Endothelial cell (in vitro differentiated cells): ENCODE data around the gene TENM3. TPM values are rescaled to one million over a fixed set of nuclear protein-coding genes. Genes with fewer than 3 reads are reported as not detected.

ENCODE experiments used
- DNase-seq: peaks from one replicate; pipeline ENCODE4 v3.0.0; 2021; ENCODE audit warnings: low spot score
- H3K27ac Mint-ChIP-seq: one replicate; pipeline ENCODE4 v1.8.0; 2021; ENCODE audit warnings: mixed read lengths, inconsistent platforms; ENCODE audit not compliant: unreplicated experiment
- H3K27me3 Mint-ChIP-seq: one replicate; pipeline ENCODE4 v1.8.0; 2021; ENCODE audit warnings: mild to moderate bottlenecking, moderate library complexity, mixed read lengths, inconsistent platforms; ENCODE audit not compliant: unreplicated experiment
- H3K36me3 Mint-ChIP-seq: one replicate; pipeline ENCODE4 v1.8.0; 2021; ENCODE audit warnings: mild to moderate bottlenecking, low read depth, mixed read lengths, inconsistent platforms; ENCODE audit not compliant: unreplicated experiment
- H3K4me1 Mint-ChIP-seq: one replicate; pipeline ENCODE4 v1.8.0; 2021; ENCODE audit warnings: mild to moderate bottlenecking, mixed read lengths, inconsistent platforms; ENCODE audit not compliant: unreplicated experiment
- H3K4me3 Mint-ChIP-seq: one replicate; pipeline ENCODE4 v1.8.0; 2021; ENCODE audit warnings: mild to moderate bottlenecking, mixed read lengths, inconsistent platforms; ENCODE audit not compliant: unreplicated experiment
- H3K9me3 Mint-ChIP-seq: one replicate; pipeline ENCODE4 v1.8.0; 2021; ENCODE audit warnings: mixed read lengths, inconsistent platforms; ENCODE audit not compliant: unreplicated experiment
- CTCF ChIP-seq: fragments of 200-600 bp; sonication (generic); IDR thresholded peaks from one replicate; pipeline ENCODE4 v1.5.0; 2021; ENCODE audit warnings: antibody characterized with exemption; ENCODE audit not compliant: unreplicated experiment
- total RNA-seq: library from RNA; stranded (reverse); fragmentation: NEBNext Ultra II Directional; extraction: Animal tissue kit (Norgen Biotek cat#: 25700); gene quantifications from one replicate; pipeline ENCODE4 v1.2.1, GENCODE V29; 2021; ENCODE audit not compliant: unreplicated experiment

TENM3 gene
- total RNA-seq, 1 donor from 2014 or later: 29.7 TPM

- H3K4me3 Mint-ChIP-seq: no peak overlapping the region
- peaks cover 10% of the 10 kb centered on the region for H3K4me1 Mint-ChIP-seq
- peaks cover 1% of the 10 kb centered on the region for H3K27me3 Mint-ChIP-seq
- no peak overlapping the region for H3K27ac Mint-ChIP-seq
- no peaks in the 10 kb centered on the region for H3K9me3 Mint-ChIP-seq
- TF ChIP-seq CTCF: no peak
- H3K36me3 Mint-ChIP-seq: peaks cover 4% of the 10 kb centered on the region
- DNase-seq: no peak
These were observed 531.9 kb downstream of the TENM3 start for GRCh38 chr4:182775075-182775474.

GRCh38 chr4:182776376-182777105 is 533.3 kb downstream of the TENM3 start:
- H3K4me3 Mint-ChIP-seq: no peak overlapping the region
- peaks cover 10% of the 10 kb centered on the region for H3K4me1 Mint-ChIP-seq
- no peak for DNase-seq
- H3K36me3 Mint-ChIP-seq: peaks cover 4% of the 10 kb centered on the region
- H3K27me3 Mint-ChIP-seq: peaks cover 1% of the 10 kb centered on the region
- H3K9me3 Mint-ChIP-seq: no peaks in the 10 kb centered on the region
- TF ChIP-seq CTCF: no peak
- H3K27ac Mint-ChIP-seq: peak overlapping the region; percentile 74

- H3K27ac Mint-ChIP-seq: no peak overlapping the region
- H3K4me1 Mint-ChIP-seq: peaks cover 10% of the 10 kb centered on the region
- H3K4me3 Mint-ChIP-seq: no peak overlapping the region
- DNase-seq: no peak
- H3K36me3 Mint-ChIP-seq: peaks cover 4% of the 10 kb centered on the region
- H3K9me3 Mint-ChIP-seq: no peaks in the 10 kb centered on the region
- no peak for TF ChIP-seq CTCF
- H3K27me3 Mint-ChIP-seq: peaks cover 1% of the 10 kb centered on the region
These were observed 535.2 kb downstream of the TENM3 start for GRCh38 chr4:182778222-182778982.

- Mint-ChIP-seq H3K4me3 (no peak overlapping the region), H3K4me1 (no peaks in the 10 kb centered on the region), H3K27ac (no peak overlapping the region), H3K27me3 (no peaks in the 10 kb centered on the region), H3K36me3 (peaks cover 3% of the 10 kb centered on the region), H3K9me3 (no peaks in the 10 kb centered on the region)
- no peak for DNase-seq
- no peak for TF ChIP-seq CTCF
These were observed 543.8 kb downstream of the TENM3 start for GRCh38 chr4:182786991-182787390.

GRCh38 chr4:182788201-182788600 is 545.0 kb downstream of the TENM3 start:
- peaks cover 6% of the 10 kb centered on the region for H3K36me3 Mint-ChIP-seq
- peaks cover 1% of the 10 kb centered on the region for H3K27me3 Mint-ChIP-seq
- H3K27ac Mint-ChIP-seq: no peak overlapping the region
- DNase-seq: no peak
- no peaks in the 10 kb centered on the region for H3K9me3 Mint-ChIP-seq
- H3K4me1 Mint-ChIP-seq: no peaks in the 10 kb centered on the region
- TF ChIP-seq CTCF: no peak
- H3K4me3 Mint-ChIP-seq: no peak overlapping the region
